ENCODE measurements around the gene ASF1A.
A peak's percentile ranks its signal among the peaks of the same experiment; 100 is the strongest.

- TF ChIP-seq BRCA1 (IDR thresholded peaks at IDR 0.05; ENCODE audit: low read depth, low read length) (no peak), NFIC (IDR thresholded peaks at IDR 0.05; ENCODE audit: low read depth, low read length) (no peak), NFXL1 (IDR thresholded peaks at IDR 0.05; ENCODE audit: borderline replicate concordance) (no peak), CTCF (IDR thresholded peaks at IDR 0.05 in 2 of 3, conservative IDR thresholded peaks at IDR 0.05 in 1 of 3; ENCODE audit: control insufficient read depth in 2 of 3, extremely low read depth in 1 of 3, insufficient read depth in 1 of 3, low read depth in 3 of 3, low read length in 3 of 3) (no peak), MAX (IDR thresholded peaks at IDR 0.05; ENCODE audit: low read depth, low read length) (no peak), ATF2 (IDR thresholded peaks at IDR 0.05; ENCODE audit: low read length) (no peak), CBFB (IDR thresholded peaks at IDR 0.05; ENCODE audit: low read depth) (no peak), NFYB (IDR thresholded peaks at IDR 0.05; ENCODE audit: insufficient read depth, low read depth, low read length) (no peak), BHLHE40 (IDR thresholded peaks at IDR 0.05; ENCODE audit: borderline replicate concordance in 1 of 2, low read depth in 2 of 2, low read length in 1 of 2) (peak; percentile 40 to 68; a peak in 3 of 4 replicates)
Observed at GRCh38 chr6:118892355-118892991, 1.5 kb upstream of the ASF1A start.

Data from GM12878 (cell line).